ENCODE measurements around the gene GLIPR1L2.

DNA sequence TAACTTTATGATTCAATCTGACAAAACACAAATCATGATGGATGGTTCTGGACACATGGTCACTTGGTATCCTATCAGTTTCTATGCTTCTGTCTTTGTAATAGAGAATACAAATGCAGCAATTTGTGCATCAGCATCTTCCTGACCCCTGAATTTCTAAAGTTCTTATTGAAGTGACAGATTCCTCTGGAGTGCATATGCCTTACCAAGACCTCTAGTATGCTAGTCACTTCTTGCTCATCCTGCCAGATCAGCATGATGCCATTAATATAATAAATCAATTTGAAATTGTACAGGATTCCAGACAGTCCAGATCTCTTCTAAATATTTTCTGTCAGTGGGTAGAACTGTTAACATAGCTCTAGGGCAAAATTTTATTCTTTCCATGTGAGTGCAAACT, 49.0 kb downstream of the GLIPR1L2 start:
- TF ChIP-seq, protein P1, sequence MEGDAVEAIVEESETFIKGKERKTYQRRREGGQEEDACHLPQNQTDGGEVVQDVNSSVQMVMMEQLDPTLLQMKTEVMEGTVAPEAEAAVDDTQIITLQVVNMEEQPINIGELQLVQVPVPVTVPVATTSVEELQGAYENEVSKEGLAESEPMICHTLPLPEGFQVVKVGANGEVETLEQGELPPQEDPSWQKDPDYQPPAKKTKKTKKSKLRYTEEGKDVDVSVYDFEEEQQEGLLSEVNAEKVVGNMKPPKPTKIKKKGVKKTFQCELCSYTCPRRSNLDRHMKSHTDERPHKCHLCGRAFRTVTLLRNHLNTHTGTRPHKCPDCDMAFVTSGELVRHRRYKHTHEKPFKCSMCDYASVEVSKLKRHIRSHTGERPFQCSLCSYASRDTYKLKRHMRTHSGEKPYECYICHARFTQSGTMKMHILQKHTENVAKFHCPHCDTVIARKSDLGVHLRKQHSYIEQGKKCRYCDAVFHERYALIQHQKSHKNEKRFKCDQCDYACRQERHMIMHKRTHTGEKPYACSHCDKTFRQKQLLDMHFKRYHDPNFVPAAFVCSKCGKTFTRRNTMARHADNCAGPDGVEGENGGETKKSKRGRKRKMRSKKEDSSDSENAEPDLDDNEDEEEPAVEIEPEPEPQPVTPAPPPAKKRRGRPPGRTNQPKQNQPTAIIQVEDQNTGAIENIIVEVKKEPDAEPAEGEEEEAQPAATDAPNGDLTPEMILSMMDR (IDR thresholded peaks at IDR 0.05): no peak
- TF ChIP-seq POLR2A (IDR thresholded peaks at IDR 0.05; ENCODE audit: low read depth): no peak
- TF ChIP-seq POLR2AphosphoS5 (IDR thresholded peaks at IDR 0.05): no peak
